B cell (primary cell): ENCODE measurements around the gene SYNE2. TPM values are rescaled to one million over a fixed set of nuclear protein-coding genes. Genes with fewer than 3 reads are reported as not detected.

ENCODE experiments used
- ATAC-seq: fragments of 200-7000 bp; cut with Tn5 transposase; one replicate; pipeline ENCODE4 v1.10.0; 2021; ENCODE audit warnings: low read depth, mild to moderate bottlenecking, moderate number of reproducible peaks, moderate library complexity
- CTCF ChIA-PET: fragments of 350-600 bp; sonication (Branson Sonifier 250); formaldehyde crosslinking; loops from one replicate; lab custom pipeline; 2021; ENCODE audit warnings: antibody characterized with exemption, inconsistent platforms; lab: Charles Lee
- POLR2A ChIA-PET: fragments of 350-600 bp; sonication (Branson Sonifier 250); formaldehyde crosslinking; loops from one replicate; lab custom pipeline; 2021; ENCODE audit warnings: antibody characterized with exemption; lab: Charles Lee
- DNase-seq: peaks from one replicate; pipeline ENCODE4 v3.0.0; 2013
- H2AFZ ChIP-seq: 2 replicates; pipeline ENCODE4 v1.6.1; 2012; ENCODE audit warnings: mild to moderate bottlenecking, low read depth, low read length; ENCODE audit not compliant: insufficient read depth, poor library complexity, severe bottlenecking
- H3K27ac ChIP-seq, 2 donors: 1 replicate in 1 of 2; 2 replicates in 1 of 2; pipeline ENCODE4 v1.5.1; 2012 to 2013; ENCODE audit warnings: low read length in 2 of 2, mild to moderate bottlenecking in 2 of 2, moderate library complexity in 1 of 2
- H3K27me3 ChIP-seq, 4 experiments: fragments of 200-600 bp in 1 of 4; sonication (generic) in 1 of 4; replicated peaks in 1 of 4; 1 replicate in 2 of 4; 2 replicates in 2 of 4; pipeline versions ENCODE4 v1.6.1 to v1.7.0; 2013 to 2016; ENCODE audit warnings: low read length in 3 of 4, mild to moderate bottlenecking in 2 of 4, mixed read lengths in 1 of 4, moderate library complexity in 1 of 4; ENCODE audit not compliant: insufficient read depth in 4 of 4, control insufficient read depth in 3 of 4; ENCODE audit errors: control extremely low read depth in 1 of 4
- H3K36me3 ChIP-seq, 2 experiments: replicated peaks in 1 of 2; 1 replicate in 1 of 2; 2 replicates in 1 of 2; pipeline versions ENCODE4 v1.6.1 to v1.7.1; 2013; ENCODE audit warnings: low read length in 1 of 2; ENCODE audit not compliant: insufficient read depth in 2 of 2, control insufficient read depth in 1 of 2; ENCODE audit errors: control extremely low read depth in 1 of 2, extremely low read depth in 1 of 2
- H3K4me1 ChIP-seq, 2 donors: fragments of 200-600 bp in 1 of 2; sonication (generic) in 1 of 2; 1 replicate in 1 of 2; 2 replicates in 1 of 2; pipeline versions ENCODE4 v1.5.1 to v1.6.1; 2013 to 2017; ENCODE audit warnings: low read length in 2 of 2; ENCODE audit not compliant: control insufficient read depth in 2 of 2, insufficient read depth in 2 of 2
- H3K4me2 ChIP-seq: replicated peaks from 2 replicates; pipeline ENCODE3; 2012; ENCODE audit warnings: mild to moderate bottlenecking, low read depth, low read length; ENCODE audit not compliant: poor library complexity, severe bottlenecking
- H3K4me3 ChIP-seq, 5 experiments: fragments of 200-600 bp in 1 of 5; sonication (generic) in 1 of 5; 1 replicate in 3 of 5; 2 replicates in 2 of 5; pipeline versions ENCODE4 v1.5.1 to v1.7.0; 2011 to 2016; ENCODE audit warnings: low read length in 4 of 5, mild to moderate bottlenecking in 4 of 5, low read depth in 2 of 5, control low read depth in 1 of 5, moderate library complexity in 1 of 5; ENCODE audit not compliant: insufficient read depth in 1 of 5; ENCODE audit errors: control extremely low read depth in 1 of 5, extremely low read depth in 1 of 5
- H3K79me2 ChIP-seq: fragments of 200-600 bp; sonication (generic); one replicate; pipeline ENCODE4 v1.6.0; 2016; ENCODE audit warnings: low read length; ENCODE audit not compliant: control insufficient read depth, insufficient read depth
- H3K9ac ChIP-seq: fragments of 200-600 bp; sonication (generic); 2 replicates; pipeline ENCODE4 v1.6.1; 2017; ENCODE audit warnings: mild to moderate bottlenecking, low read length, moderate library complexity
- H3K9me3 ChIP-seq, 3 donors: one replicate each; pipeline versions ENCODE4 v1.6.1 to v1.7.1; 2013; ENCODE audit warnings: low read length in 2 of 3; ENCODE audit not compliant: control insufficient read depth in 2 of 3, insufficient read depth in 1 of 3; ENCODE audit errors: control extremely low read depth in 1 of 3
- H4K20me1 ChIP-seq: 2 replicates; pipeline ENCODE4 v1.6.0; 2012; ENCODE audit warnings: mild to moderate bottlenecking, low read length; ENCODE audit not compliant: insufficient read depth, control insufficient read depth, poor library complexity, severe bottlenecking
- H3K27ac Mint-ChIP-seq: one replicate; pipeline ENCODE4 v1.8.0; 2021; ENCODE audit warnings: mixed read lengths
- H3K27me3 Mint-ChIP-seq: one replicate; pipeline ENCODE4 v1.8.0; 2021; ENCODE audit warnings: mixed read lengths
- H3K4me1 Mint-ChIP-seq: one replicate; pipeline ENCODE4 v1.8.0; 2021; ENCODE audit warnings: mixed read lengths
- H3K4me3 Mint-ChIP-seq: one replicate; pipeline ENCODE4 v1.8.0; 2021; ENCODE audit warnings: mixed read lengths
- H3K9me3 Mint-ChIP-seq: one replicate; pipeline ENCODE4 v1.8.0; 2022; ENCODE audit warnings: mixed read lengths; ENCODE audit not compliant: insufficient read depth
- EZH2 ChIP-seq: IDR thresholded peaks from 2 replicates; pipeline ENCODE4 v1.6.1; 2012; ENCODE audit warnings: borderline replicate concordance, low read depth, mild to moderate bottlenecking, moderate library complexity, low read length; ENCODE audit not compliant: insufficient read depth, poor library complexity, severe bottlenecking
- WGBS: methylation state at CpG from one replicate; pipeline ENCODE4 v1.1.5; 2013; ENCODE audit warnings: missing lambda C conversion rate; ENCODE audit not compliant: insufficient coverage; 5-methylcytosine and 5-hydroxymethylcytosine counted together
- intact Hi-C: fragments of 100-400 bp; cut with micrococcal nuclease; formaldehyde crosslinking; loops from one replicate; pipeline ENCODE4 v1.10.0; 2022
- polyA plus RNA-seq: library from polyadenylated mRNA; depleted of rRNA; stranded (reverse); fragments of >200 nt; gene quantifications from 2 replicates; pipeline ENCODE4 v1.2.3, GENCODE V29; 2012
- total RNA-seq, 2 donors: library from RNA; stranded (reverse); fragments of 120-200 nt in 1 of 2; gene quantifications; 1 replicate in 1 of 2; 2 replicates in 1 of 2; pipeline versions ENCODE4 v1.2.3 to v1.2.4, GENCODE V29; 2013 to 2022
- TF ChIP-seq, protein P1 (sequence below): fragments of 200-600 bp; IDR thresholded peaks from one replicate; pipeline ENCODE4 v1.8.0; 2022; ENCODE audit warnings: antibody characterized with exemption, mild to moderate bottlenecking

The SYNE2 gene
- total and polyA plus RNA-seq, 2 donors (not counting 1 experiment from before 2014, with no cell fraction given): 39.5 to 105 TPM

DNA sequence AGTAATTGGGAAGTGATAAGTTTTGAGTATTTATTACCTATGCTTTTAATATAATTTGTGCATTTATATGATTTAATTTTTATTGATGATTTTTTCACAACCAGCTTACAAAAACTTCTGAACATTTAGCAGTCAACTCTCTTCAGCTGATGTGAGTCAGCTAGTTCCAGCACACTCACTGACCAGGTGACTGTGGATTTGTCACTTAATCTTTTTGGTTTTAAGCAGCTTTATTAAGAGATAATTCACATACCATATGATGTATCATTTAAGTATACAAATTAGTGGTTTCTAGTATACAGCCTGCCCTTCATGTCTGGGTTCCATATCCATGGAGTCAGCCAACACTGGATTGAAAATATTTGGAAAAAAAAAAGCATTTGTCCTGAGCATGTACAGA is 103.5 kb downstream of the SYNE2 start:
- intact Hi-C loops: no loop called here
- H3K27ac Mint-ChIP-seq: no peak overlapping the region
- no peak overlapping the region for H3K4me2 ChIP-seq
- DNase-seq (no peak), ATAC-seq (no peak)
- ChIA-PET CTCF (no interaction called here), POLR2A (no interaction called here)
- no peak overlapping the region for H3K9ac ChIP-seq
- H3K27ac ChIP-seq: no peak overlapping the region
- no peak overlapping the region for H2AFZ ChIP-seq
- no peaks in the 10 kb centered on the region for H4K20me1 ChIP-seq
- no peak overlapping the region for H3K4me3 Mint-ChIP-seq
- TF ChIP-seq, protein P1, sequence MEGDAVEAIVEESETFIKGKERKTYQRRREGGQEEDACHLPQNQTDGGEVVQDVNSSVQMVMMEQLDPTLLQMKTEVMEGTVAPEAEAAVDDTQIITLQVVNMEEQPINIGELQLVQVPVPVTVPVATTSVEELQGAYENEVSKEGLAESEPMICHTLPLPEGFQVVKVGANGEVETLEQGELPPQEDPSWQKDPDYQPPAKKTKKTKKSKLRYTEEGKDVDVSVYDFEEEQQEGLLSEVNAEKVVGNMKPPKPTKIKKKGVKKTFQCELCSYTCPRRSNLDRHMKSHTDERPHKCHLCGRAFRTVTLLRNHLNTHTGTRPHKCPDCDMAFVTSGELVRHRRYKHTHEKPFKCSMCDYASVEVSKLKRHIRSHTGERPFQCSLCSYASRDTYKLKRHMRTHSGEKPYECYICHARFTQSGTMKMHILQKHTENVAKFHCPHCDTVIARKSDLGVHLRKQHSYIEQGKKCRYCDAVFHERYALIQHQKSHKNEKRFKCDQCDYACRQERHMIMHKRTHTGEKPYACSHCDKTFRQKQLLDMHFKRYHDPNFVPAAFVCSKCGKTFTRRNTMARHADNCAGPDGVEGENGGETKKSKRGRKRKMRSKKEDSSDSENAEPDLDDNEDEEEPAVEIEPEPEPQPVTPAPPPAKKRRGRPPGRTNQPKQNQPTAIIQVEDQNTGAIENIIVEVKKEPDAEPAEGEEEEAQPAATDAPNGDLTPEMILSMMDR: no peak
- no peak for TF ChIP-seq EZH2
- H3K27me3 Mint-ChIP-seq: no peaks in the 10 kb centered on the region
- no peaks in the 10 kb centered on the region for H3K27me3 ChIP-seq
- H3K4me1 ChIP-seq: no peaks in the 10 kb centered on the region
- no peaks in the 10 kb centered on the region for H3K9me3 ChIP-seq
- no peaks in the 10 kb centered on the region for H3K79me2 ChIP-seq
- no peaks in the 10 kb centered on the region for H3K9me3 Mint-ChIP-seq
- no peaks in the 10 kb centered on the region for H3K4me1 Mint-ChIP-seq
- H3K4me3 ChIP-seq: no peak overlapping the region
- H3K36me3 ChIP-seq: no peaks in the 10 kb centered on the region

DNA sequence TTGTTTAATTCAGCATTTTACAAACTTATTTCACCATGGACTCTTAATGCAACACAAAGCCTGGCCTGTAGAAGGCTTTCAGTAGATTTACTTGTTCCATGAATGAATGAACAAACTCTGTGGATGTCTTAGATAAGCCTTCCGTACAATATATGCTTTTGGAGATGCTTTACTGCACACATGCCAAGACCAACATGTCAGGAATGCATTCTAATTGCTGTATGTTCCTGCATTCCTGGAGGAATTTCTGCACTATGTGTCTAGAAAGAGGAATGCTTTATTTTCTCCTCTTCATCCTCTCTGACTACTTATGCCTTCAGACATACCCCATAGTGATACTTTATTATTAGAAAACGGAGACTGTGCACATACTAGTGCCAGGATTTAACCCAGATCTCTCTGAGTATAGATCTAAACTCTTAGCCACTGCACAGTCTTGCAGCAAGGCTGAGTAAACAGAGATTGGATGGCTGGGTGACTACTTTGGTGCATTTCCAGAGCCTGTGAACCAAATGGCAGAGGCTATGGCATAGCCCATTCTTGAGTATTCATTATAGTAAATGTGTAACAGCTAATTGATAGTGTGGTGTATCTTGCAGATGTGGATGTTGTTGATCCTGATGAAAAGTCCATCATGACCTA is 108.2 kb downstream of the SYNE2 start:
- H3K36me3 ChIP-seq: no peaks in the 10 kb centered on the region
- H3K27me3 ChIP-seq: no peaks in the 10 kb centered on the region
- no CpG with 5 or more reads among the region's 2 CpGs for WGBS
- H2AFZ ChIP-seq: no peak overlapping the region
- ChIA-PET POLR2A (no interaction called here), CTCF (no interaction called here)
- TF ChIP-seq, protein P1: no peak
- no peak for TF ChIP-seq EZH2
- ATAC-seq (no peak), DNase-seq (no peak)
- no peak overlapping the region for H3K27ac Mint-ChIP-seq
- no peaks in the 10 kb centered on the region for H4K20me1 ChIP-seq
- H3K9ac ChIP-seq: no peak overlapping the region
- H3K4me1 Mint-ChIP-seq: no peaks in the 10 kb centered on the region
- H3K9me3 ChIP-seq: no peaks in the 10 kb centered on the region
- no peaks in the 10 kb centered on the region for H3K4me1 ChIP-seq
- no peak overlapping the region for H3K27ac ChIP-seq
- no peaks in the 10 kb centered on the region for H3K79me2 ChIP-seq
- H3K27me3 Mint-ChIP-seq: no peaks in the 10 kb centered on the region
- H3K4me3 Mint-ChIP-seq: no peak overlapping the region
- no peak overlapping the region for H3K4me2 ChIP-seq
- intact Hi-C loops: no loop called here
- no peak overlapping the region for H3K4me3 ChIP-seq
- H3K9me3 Mint-ChIP-seq: no peaks in the 10 kb centered on the region
